ENCODE data around the gene SRC.

GRCh38 chr20:37403107-37404033 lies 57.4 kb downstream of the SRC start:
- TF ChIP-seq CTCF (IDR thresholded peaks at IDR 0.05; ENCODE audit: insufficient read depth, low read length, poor library complexity, severe bottlenecking), result no peak
- TF ChIP-seq EZH2phosphoT487 (conservative IDR thresholded peaks at IDR 0.05; ENCODE audit: low read length), result no peak

Measured in SU-DHL-6 (cell line).